ENCODE data around the gene ZNF677.
"Not testable (repeated sequence)": the region's sequence is repeated elsewhere in the genome, so short reads cannot be mapped to it uniquely, and the experiment has no call there.

The ZNF677 gene

GRCh38 chr19:53254411-53255341 is at the start of gene ZNF677:
ZNF677 (minus strand) TSS chr19:53254873; CDS start chr19:53251550, 3,323 bp downstream.
- peak; percentile 92 for DNase-seq

DNA sequence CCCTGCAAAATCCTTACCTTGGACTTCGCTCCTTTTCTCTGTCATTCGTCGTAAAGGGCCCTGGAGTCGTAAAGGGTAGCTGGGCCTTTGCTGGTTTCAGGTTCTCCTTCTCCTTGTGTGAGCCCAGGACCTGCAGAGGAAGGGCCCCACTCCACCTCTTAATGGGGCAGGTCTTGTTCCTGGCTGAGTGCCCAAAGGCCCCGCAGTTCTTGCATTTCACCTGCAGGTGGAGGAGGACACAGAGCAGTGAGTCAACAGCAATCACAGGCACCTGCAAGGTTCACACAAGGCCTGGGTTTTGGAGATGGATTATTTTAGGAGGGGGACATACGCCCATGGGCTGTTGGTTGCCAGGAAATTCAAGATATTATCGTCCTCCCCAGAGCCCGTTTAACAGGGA is 46.7 kb upstream of the ZNF677 start:
- not testable (repeated sequence) for DNase-seq

DNA sequence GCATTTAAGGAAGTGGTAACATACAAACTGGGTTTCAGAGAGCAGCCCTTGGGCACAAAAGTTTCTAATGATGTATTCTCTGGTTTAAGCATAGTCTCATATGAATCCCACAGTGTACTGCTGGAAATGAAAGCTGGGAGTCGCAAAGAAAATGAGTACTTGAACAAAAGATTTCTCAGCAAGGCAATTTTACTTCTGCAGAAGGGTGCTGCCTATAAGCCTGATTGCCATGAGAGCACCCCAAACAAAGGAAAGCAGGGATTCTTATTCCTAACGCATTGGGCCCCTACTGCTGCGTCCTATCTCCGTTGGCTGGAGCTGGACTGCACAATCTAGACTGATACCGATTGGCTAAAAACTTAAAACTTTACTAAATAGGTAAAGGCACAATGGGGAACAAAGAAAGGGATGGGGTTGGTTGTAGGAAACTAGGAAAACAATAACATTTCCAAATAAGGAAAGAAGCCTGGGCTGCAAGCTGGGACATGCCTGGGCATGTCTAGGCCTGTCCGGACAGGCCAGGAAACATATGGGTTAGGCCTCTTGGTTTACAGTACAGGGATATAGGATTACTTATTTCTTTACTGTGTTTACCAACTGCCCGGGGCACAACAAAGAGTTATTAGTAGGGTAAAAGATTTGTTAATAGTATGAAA is 40.2 kb upstream of the ZNF677 start:
- no peak for DNase-seq

DNA sequence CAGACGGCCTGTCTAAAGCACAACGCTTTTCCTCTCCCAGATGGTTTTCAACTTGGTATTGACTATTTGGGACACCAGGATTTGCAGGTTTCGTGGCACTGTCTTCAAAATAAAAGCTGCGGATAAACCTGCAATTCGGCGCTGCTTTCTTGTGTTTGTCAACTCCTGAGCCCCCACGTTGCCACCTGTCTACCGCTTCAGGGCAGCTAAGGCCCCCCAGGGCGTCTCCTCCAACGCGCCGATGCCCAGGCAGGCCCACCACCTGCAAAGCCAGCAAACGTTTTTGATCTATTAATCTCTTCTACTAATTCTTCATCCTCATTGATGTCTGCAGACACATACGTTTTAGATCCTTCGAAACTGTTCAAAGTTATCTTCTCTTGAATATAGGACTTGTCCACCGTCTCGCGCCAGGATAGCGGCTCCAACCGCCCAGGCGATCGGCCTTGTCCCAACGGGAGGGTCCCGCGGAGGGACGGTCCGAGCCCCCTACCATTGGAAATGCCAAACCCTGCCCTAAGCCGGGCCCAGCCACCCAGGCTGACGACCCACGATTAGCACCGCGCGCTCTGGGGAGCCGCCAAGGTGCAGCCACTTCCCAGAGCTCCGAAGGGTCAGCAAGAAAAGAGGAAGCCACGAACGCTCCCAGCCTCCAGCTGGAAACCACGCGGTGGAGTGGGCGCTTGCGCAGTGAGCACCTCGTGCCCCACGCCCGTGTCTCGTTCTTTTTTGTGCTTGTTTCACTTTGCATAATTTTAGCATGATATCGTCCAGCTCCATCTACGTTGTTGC is 36.3 kb upstream of the ZNF677 start:
- no peak for DNase-seq

- DNase-seq, result no peak
Measured at GRCh38 chr19:53285087-53285486, 30.4 kb upstream of the ZNF677 start.

DNA sequence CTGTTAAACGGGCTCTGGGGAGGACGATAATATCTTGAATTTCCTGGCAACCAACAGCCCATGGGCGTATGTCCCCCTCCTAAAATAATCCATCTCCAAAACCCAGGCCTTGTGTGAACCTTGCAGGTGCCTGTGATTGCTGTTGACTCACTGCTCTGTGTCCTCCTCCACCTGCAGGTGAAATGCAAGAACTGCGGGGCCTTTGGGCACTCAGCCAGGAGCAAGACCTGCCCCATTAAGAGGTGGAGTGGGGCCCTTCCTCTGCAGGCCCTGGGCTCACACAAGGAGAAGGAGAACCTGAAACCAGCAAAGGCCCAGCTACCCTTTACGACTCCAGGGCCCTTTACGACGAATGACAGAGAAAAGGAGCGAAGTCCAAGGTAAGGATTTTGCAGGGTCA is 27.3 kb upstream of the ZNF677 start:
- not testable (repeated sequence) for DNase-seq

GRCh38 chr19:53275480-53275879 is 20.8 kb upstream of the ZNF677 start:
- no peak for DNase-seq

- DNase-seq, result no peak
Measured at GRCh38 chr19:53272044-53272443, 17.4 kb upstream of the ZNF677 start.

- DNase-seq, result not testable (repeated sequence)
Measured at GRCh38 chr19:53269861-53270260, 15.2 kb upstream of the ZNF677 start.

DNA sequence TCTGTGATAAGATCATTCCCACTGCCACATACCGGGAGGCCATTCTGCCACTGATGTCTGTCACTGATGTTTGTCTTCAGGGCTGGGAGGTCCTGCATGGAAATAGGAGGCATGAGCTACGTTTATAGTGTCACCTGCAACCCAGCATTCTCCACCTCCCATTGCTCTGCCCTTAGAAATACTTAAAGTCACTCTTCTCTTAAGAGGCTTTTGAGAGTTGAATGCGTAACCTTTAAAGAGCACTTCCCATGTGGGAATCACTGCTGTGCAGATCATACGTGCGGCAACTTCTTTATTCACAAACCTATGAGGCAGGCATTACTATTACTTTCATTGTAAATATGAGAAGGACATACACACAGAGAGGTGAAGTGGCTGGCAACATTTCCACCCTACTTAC is 12.9 kb upstream of the ZNF677 start, which contains the start of gene VN1R4:
VN1R4 (minus strand) TSS at position 101 of the 400 bp plus-strand sequence; CDS start at position 43, 58 bp downstream.
- not testable (repeated sequence) for DNase-seq

DNA sequence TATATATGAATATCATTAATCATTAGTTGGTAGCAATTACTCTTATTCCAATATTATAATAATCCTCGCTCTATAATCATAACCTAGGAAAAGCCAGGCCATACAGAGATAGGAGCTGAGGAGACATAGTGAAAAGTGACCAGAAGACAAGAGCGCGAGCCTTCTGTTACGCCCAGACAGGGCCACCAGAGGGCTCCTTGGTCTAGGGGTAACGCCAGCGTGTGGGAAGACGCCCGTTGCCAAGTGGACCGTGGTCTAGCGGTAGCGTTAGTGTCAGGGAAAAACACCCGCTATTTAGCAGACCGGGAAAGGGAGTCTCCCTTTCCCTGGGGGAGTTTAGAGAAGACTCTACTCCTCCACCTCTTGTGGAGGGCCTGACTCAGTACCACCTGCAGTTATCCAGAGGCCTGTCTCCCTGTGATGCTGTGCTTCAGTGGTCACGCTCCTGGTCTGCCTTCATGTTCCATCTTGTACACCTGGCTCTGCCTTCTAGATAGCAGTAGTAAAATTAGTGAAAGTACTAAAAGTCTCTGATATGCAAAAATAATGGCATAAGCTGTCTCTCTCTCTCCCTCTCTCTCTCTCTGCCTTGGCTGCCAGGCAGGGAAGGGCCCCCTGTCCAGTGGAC is 3.2 kb upstream of the ZNF677 start, which contains the start of gene VN1R2:
VN1R2 (plus strand) TSS at position 578 of the 628 bp plus-strand sequence. CDS start 84 bp downstream, outside the sequence.
- DNase-seq, result not testable (repeated sequence)

DNA sequence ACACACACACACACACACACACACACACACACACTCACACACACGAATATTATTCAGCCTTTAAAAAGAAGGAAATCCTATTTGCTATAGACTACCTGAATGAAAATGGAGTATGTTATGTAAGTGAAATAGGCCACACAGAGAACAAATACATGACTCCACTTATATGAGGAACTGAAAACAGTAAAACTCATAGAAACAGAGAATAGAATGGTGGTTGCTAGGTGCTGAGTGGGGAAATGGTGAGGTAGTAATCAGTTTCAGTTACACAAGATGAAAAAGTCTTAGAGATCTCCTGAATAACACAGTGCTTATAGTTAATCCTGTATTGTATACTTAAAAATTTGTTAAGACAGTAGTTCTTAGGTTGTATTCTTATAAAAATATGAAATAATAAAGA is 8.2 kb downstream of the ZNF677 start:
- no peak for DNase-seq

DNA sequence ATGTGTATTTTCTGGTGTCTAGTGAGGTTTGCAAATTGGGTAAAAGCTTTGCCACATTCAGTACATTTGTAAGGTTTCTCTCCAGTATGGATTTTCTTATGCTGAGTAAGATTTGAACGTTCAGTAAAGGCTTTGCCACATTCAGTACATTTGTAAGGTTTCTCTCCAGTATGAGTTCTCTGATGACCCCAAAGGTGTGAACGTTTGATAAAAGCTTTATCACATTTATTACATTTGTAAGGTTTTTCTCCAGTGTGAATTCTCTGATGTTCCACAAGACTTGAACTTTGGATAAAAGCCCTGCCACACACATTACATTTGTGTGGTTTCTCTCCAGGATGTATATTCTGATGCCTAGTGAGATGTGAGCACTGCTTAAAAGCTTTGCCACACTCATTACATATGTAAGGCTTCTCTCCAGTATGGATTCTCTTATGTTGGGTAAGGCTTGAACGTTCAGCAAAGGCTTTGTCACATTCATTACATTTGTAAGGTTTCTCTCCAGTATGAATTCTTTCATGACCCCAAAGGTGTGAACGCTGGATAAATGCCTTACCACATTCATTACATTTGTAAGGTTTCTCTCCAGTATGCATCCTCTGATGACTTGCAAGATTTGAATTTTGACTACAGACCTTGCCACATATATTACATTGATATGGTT is 17.4 kb downstream of the ZNF677 start:
- DNase-seq, result no peak

- DNase-seq, result no peak
Measured at GRCh38 chr19:53224606-53225005, 30.1 kb downstream of the ZNF677 start.

- not testable (repeated sequence) for DNase-seq
Measured at GRCh38 chr19:53222716-53223115, 32.0 kb downstream of the ZNF677 start.

DNA sequence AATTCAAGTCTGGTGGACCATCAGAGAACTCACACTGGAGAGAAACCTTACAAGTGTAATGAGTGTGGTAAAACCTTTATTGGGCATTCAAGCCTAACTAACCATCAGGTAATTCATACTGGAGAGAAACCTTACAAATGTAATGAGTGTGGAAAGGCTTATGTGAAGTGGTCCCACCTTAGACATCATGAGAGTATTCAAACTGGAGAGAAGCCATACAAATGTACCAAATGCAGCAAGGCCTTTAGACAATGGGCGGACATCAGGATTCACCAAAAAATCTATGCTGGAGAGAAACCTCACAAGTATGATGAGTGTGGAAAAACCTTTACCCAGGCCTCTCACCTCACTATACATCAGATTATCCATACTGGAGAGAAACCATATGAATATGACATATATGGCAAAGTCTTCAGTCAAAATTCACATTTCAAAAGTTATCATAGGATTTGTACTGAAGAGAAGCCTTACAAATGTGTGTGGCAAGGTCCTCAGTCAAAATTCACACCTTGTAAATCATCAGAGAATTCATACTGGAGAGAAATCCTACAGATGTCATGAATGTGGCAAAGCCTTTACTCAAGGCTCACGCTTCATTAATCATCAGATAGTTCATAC is 41.9 kb downstream of the ZNF677 start:
- DNase-seq, result no peak

GRCh38 chr19:53211554-53211953 is 43.1 kb downstream of the ZNF677 start:
- not testable (repeated sequence) for DNase-seq

- peak; percentile 97 for DNase-seq
Measured at GRCh38 chr19:53196777-53197396, 57.8 kb downstream of the ZNF677 start.

DNA sequence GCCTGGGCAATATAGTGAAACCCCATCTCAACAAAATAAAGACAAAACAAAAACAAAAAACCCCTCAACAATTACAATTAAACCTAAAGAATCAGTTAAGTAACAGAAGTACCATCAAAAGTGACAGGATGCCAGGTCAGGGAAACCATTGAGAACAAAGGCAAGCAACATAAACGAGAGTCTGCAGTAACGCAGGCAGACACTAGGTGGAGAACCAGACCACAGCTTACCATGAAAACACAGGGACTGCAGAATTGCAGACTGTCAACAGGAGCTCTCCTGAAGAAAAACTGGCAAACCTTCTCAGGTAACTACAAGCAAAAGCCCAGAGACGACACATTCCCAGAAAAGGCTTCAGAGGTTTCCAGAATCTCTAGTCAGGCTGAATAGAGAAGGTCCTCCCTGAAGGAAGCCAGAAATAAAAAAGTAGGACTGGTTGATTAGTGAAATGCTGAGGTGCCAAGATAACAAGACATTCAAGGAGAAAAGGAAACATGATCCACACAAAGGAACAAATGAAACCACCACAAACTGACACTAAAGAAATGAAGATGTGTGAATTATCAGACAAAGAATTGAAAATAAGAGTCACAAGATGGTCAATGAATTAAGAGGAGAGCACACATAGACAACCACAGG is 59.3 kb downstream of the ZNF677 start:
- DNase-seq, result peak; percentile 95

- no peak for DNase-seq
Measured at GRCh38 chr19:53193535-53194222, 61.0 kb downstream of the ZNF677 start.
